ENCODE results near the gene PRTFDC1.
A peak's percentile ranks its signal among the peaks of the same experiment; 100 is the strongest.
"Not testable (repeated sequence)": the region's sequence is repeated elsewhere in the genome, so short reads cannot be mapped to it uniquely, and the experiment has no call there.

Gene PRTFDC1

GRCh38 chr10:24920907-24921881 is 31.2 kb downstream of the PRTFDC1 start:
- peaks cover 14% of the 10 kb centered on the region for H3K4me1 ChIP-seq (ENCODE audit: low read depth, poor library complexity, severe bottlenecking)
- no peaks in the 10 kb centered on the region for H3K36me3 ChIP-seq (ENCODE audit: insufficient read depth)
- H3K4me3 ChIP-seq (IDR thresholded peaks at IDR 0.05; ENCODE audit: insufficient read depth, low read depth, low read length), result no peak overlapping the region
- TF ChIP-seq, protein P1, sequence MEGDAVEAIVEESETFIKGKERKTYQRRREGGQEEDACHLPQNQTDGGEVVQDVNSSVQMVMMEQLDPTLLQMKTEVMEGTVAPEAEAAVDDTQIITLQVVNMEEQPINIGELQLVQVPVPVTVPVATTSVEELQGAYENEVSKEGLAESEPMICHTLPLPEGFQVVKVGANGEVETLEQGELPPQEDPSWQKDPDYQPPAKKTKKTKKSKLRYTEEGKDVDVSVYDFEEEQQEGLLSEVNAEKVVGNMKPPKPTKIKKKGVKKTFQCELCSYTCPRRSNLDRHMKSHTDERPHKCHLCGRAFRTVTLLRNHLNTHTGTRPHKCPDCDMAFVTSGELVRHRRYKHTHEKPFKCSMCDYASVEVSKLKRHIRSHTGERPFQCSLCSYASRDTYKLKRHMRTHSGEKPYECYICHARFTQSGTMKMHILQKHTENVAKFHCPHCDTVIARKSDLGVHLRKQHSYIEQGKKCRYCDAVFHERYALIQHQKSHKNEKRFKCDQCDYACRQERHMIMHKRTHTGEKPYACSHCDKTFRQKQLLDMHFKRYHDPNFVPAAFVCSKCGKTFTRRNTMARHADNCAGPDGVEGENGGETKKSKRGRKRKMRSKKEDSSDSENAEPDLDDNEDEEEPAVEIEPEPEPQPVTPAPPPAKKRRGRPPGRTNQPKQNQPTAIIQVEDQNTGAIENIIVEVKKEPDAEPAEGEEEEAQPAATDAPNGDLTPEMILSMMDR (conservative IDR thresholded peaks at IDR 0.05; ENCODE audit: low read depth, low read length), result no peak
- H3K27ac ChIP-seq, result peak overlapping the region; percentile 27
- no peaks in the 10 kb centered on the region for H3K27me3 ChIP-seq (ENCODE audit: insufficient read depth, low read depth)
- peak overlapping the region; percentile 16; the same call in 1 of the 2 replicates for H3K4me2 ChIP-seq
- peak overlapping the region; percentile 24; the same call in 1 of the 2 replicates for H2AFZ ChIP-seq (ENCODE audit: low read depth)
- H3K79me2 ChIP-seq (ENCODE audit: insufficient read depth, low read depth), result no peaks in the 10 kb centered on the region
- H3K9ac ChIP-seq, result peak overlapping the region; percentile 11; the same call in 1 of the 2 replicates
- no peaks in the 10 kb centered on the region for H4K20me1 ChIP-seq (ENCODE audit: insufficient read depth)

GRCh38 chr10:24920192-24920591 is 32.2 kb downstream of the PRTFDC1 start:
- not testable (repeated sequence) for H4K20me1 ChIP-seq (ENCODE audit: insufficient read depth); H3K79me2 ChIP-seq (ENCODE audit: insufficient read depth, low read depth); H3K27me3 ChIP-seq (ENCODE audit: insufficient read depth, low read depth); H2AFZ ChIP-seq (ENCODE audit: low read depth); H3K9ac ChIP-seq; H3K4me2 ChIP-seq; H3K4me3 ChIP-seq (IDR thresholded peaks at IDR 0.05; ENCODE audit: insufficient read depth, low read depth, low read length); H3K36me3 ChIP-seq (ENCODE audit: insufficient read depth); H3K27ac ChIP-seq
- peaks cover 14% of the 10 kb centered on the region for H3K4me1 ChIP-seq (ENCODE audit: low read depth, poor library complexity, severe bottlenecking)

DNA sequence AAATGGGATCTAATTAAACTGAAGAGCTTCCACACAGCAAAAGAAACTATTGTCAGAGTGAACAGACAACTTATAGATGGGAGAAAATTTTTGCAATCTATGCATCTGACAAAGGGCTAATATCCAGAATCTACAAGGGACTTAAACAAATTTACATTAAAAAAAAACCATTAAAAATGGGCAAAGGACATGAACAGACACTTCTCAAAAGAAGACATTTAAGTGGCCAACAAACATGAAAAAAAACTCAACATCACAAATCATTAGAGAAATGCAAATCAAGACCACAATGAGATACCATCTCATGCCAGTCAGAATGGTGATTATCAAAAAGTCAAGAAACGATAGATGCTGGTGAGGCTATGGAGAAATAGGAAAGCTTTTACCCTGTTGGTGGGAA is 32.8 kb downstream of the PRTFDC1 start:
- not testable (repeated sequence) for H3K4me2 ChIP-seq; H3K27ac ChIP-seq; H3K9ac ChIP-seq; H3K27me3 ChIP-seq (ENCODE audit: insufficient read depth, low read depth); H2AFZ ChIP-seq (ENCODE audit: low read depth); H4K20me1 ChIP-seq (ENCODE audit: insufficient read depth); H3K79me2 ChIP-seq (ENCODE audit: insufficient read depth, low read depth); H3K4me3 ChIP-seq (IDR thresholded peaks at IDR 0.05; ENCODE audit: insufficient read depth, low read depth, low read length); H3K36me3 ChIP-seq (ENCODE audit: insufficient read depth)
- peaks cover 14% of the 10 kb centered on the region for H3K4me1 ChIP-seq (ENCODE audit: low read depth, poor library complexity, severe bottlenecking)

DNA sequence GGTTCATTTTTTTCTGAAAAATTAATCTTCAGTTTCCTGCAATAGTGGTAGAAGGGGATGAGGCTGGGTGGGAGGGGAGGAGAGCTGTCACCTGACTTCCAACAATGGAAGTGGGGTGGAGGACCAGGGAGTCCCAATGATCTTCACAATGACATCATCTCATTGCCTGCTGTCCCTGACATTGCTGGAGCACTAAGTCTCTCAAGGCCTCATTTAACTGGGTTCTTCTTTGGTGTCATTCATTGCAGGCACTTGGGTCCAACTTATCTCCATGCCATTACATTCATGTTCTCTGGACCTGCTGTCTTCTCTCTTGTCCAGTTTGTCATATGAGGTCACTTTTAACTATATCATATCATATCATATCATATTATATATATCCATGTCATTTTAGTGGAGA is 34.4 kb downstream of the PRTFDC1 start:
- Histone ChIP-seq H3K27me3 (ENCODE audit: insufficient read depth, low read depth) (no peaks in the 10 kb centered on the region), H3K4me1 (ENCODE audit: low read depth, poor library complexity, severe bottlenecking) (peaks cover 14% of the 10 kb centered on the region), H3K27ac (no peak overlapping the region), H2AFZ (ENCODE audit: low read depth) (no peak overlapping the region), H3K4me3 (IDR thresholded peaks at IDR 0.05; ENCODE audit: insufficient read depth, low read depth, low read length) (no peak overlapping the region), H3K36me3 (ENCODE audit: insufficient read depth) (no peaks in the 10 kb centered on the region), H3K79me2 (ENCODE audit: insufficient read depth, low read depth) (no peaks in the 10 kb centered on the region), H3K9ac (no peak overlapping the region), H3K4me2 (no peak overlapping the region), H4K20me1 (ENCODE audit: insufficient read depth) (no peaks in the 10 kb centered on the region)
- TF ChIP-seq, protein P1 (conservative IDR thresholded peaks at IDR 0.05; ENCODE audit: low read depth, low read length), result no peak

GRCh38 chr10:24917493-24917892 is 34.9 kb downstream of the PRTFDC1 start:
- no peaks in the 10 kb centered on the region for H3K79me2 ChIP-seq (ENCODE audit: insufficient read depth, low read depth)
- peaks cover 14% of the 10 kb centered on the region for H3K4me1 ChIP-seq (ENCODE audit: low read depth, poor library complexity, severe bottlenecking)
- H3K4me3 ChIP-seq (IDR thresholded peaks at IDR 0.05; ENCODE audit: insufficient read depth, low read depth, low read length), result no peak overlapping the region
- H3K9ac ChIP-seq, result no peak overlapping the region
- H4K20me1 ChIP-seq (ENCODE audit: insufficient read depth), result no peaks in the 10 kb centered on the region
- H3K27ac ChIP-seq, result no peak overlapping the region
- TF ChIP-seq, protein P1 (conservative IDR thresholded peaks at IDR 0.05; ENCODE audit: low read depth, low read length), result no peak
- no peaks in the 10 kb centered on the region for H3K36me3 ChIP-seq (ENCODE audit: insufficient read depth)
- H2AFZ ChIP-seq (ENCODE audit: low read depth), result no peak overlapping the region
- H3K4me2 ChIP-seq, result no peak overlapping the region
- H3K27me3 ChIP-seq (ENCODE audit: insufficient read depth, low read depth), result no peaks in the 10 kb centered on the region

Data from KMS-11 (cell line).